GM19238 (cell line): ENCODE results near the gene CRHR2.
"Not testable (repeated sequence)": the region's sequence is repeated elsewhere in the genome, so short reads cannot be mapped to it uniquely, and the experiment has no call there.

Experiments
- DNase-seq: peaks from one replicate; pipeline ENCODE4 v3.0.0; 2011; ENCODE audit warnings: low spot score; ENCODE audit not compliant: insufficient read length

Gene CRHR2

GRCh38 chr7:30682212-30683083 lies at the start of gene CRHR2:
CRHR2 (minus strand) TSS chr7:30682456; CDS start chr7:30682280, 176 bp downstream.
- DNase-seq, result no peak

- DNase-seq, result no peak
These were observed 49.3 kb upstream of the CRHR2 start for GRCh38 chr7:30731581-30731980.

- DNase-seq, result no peak
These were observed 48.7 kb upstream of the CRHR2 start for GRCh38 chr7:30730996-30731395.

GRCh38 chr7:30730097-30730496 lies 47.8 kb upstream of the CRHR2 start:
- DNase-seq, result no peak

- DNase-seq, result no peak
These were observed 47.4 kb upstream of the CRHR2 start for GRCh38 chr7:30729642-30730041.

- no peak for DNase-seq
These were observed 46.4 kb upstream of the CRHR2 start for GRCh38 chr7:30728591-30729100.

- DNase-seq, result peak; percentile 40
These were observed 45.0 kb upstream of the CRHR2 start for GRCh38 chr7:30727061-30727945.

- DNase-seq, result no peak
These were observed 44.2 kb upstream of the CRHR2 start for GRCh38 chr7:30726296-30727006.

GRCh38 chr7:30723776-30724175 lies 41.5 kb upstream of the CRHR2 start:
- no peak for DNase-seq

GRCh38 chr7:30722671-30723070 lies 40.4 kb upstream of the CRHR2 start:
- DNase-seq, result no peak

- DNase-seq, result no peak
These were observed 39.9 kb upstream of the CRHR2 start for GRCh38 chr7:30722187-30722586.

GRCh38 chr7:30721211-30721610 lies 39.0 kb upstream of the CRHR2 start:
- no peak for DNase-seq

GRCh38 chr7:30719434-30719833 lies 37.2 kb upstream of the CRHR2 start:
- not testable (repeated sequence) for DNase-seq

- DNase-seq, result no peak
These were observed 34.9 kb upstream of the CRHR2 start for GRCh38 chr7:30717181-30717580.

- no peak for DNase-seq
These were observed 31.9 kb upstream of the CRHR2 start for GRCh38 chr7:30714129-30714528.

- no peak for DNase-seq
These were observed 31.1 kb upstream of the CRHR2 start for GRCh38 chr7:30713392-30713791.

GRCh38 chr7:30710669-30711068 lies 28.4 kb upstream of the CRHR2 start:
- DNase-seq, result no peak

GRCh38 chr7:30709549-30709948 lies 27.3 kb upstream of the CRHR2 start:
- DNase-seq, result no peak

GRCh38 chr7:30708983-30709382 lies 26.7 kb upstream of the CRHR2 start:
- DNase-seq, result no peak

- no peak for DNase-seq
These were observed 26.2 kb upstream of the CRHR2 start for GRCh38 chr7:30708412-30708811.
